ENCODE data around the gene EFHB. TPM values are rescaled to one million over a fixed set of nuclear protein-coding genes. Genes with fewer than 3 reads are reported as not detected.

Gene EFHB
- polyA plus RNA-seq, 1 experiment: 0.24 TPM

GRCh38 chr3:19937459-19938294 lies 3.7 kb upstream of the EFHB start:
- Histone ChIP-seq H3K4me3 (ENCODE audit: low read depth, low read length) (no peak overlapping the region), H3K9me3 (ENCODE audit: control insufficient read depth, insufficient read depth, low read length) (no peaks in the 10 kb centered on the region), H3K27ac (ENCODE audit: low read depth, low read length) (no peak overlapping the region), H3K27me3 (ENCODE audit: control insufficient read depth, insufficient read depth, low read length) (peaks cover 4% of the 10 kb centered on the region)
- DNase-seq (ENCODE audit: low read depth, low spot score): no peak
- POLR2A ChIA-PET: interaction anchor here (0.7 kb wide), 1 partner anchor 19 kb away, joined by 3 read pairs; no protein-coding TSS in a partner anchor
- CTCF ChIA-PET: no interaction called here
- no peak for TF ChIP-seq CTCF (IDR thresholded peaks at IDR 0.05; ENCODE audit: low read depth, low read length)

- no peak for DNase-seq (ENCODE audit: low read depth, low spot score)
- TF ChIP-seq CTCF (IDR thresholded peaks at IDR 0.05; ENCODE audit: low read depth, low read length): no peak
- no peak overlapping the region for H3K4me3 ChIP-seq (ENCODE audit: low read depth, low read length)
- peaks cover 4% of the 10 kb centered on the region for H3K27me3 ChIP-seq (ENCODE audit: control insufficient read depth, insufficient read depth, low read length)
- H3K9me3 ChIP-seq (ENCODE audit: control insufficient read depth, insufficient read depth, low read length): no peaks in the 10 kb centered on the region
- no peak overlapping the region for H3K27ac ChIP-seq (ENCODE audit: low read depth, low read length)
- POLR2A ChIA-PET: no interaction called here
- CTCF ChIA-PET: interaction anchor here (0.8 kb wide), 1 partner anchor 47 kb away, joined by 3 read pairs; no protein-coding TSS in a partner anchor
Observed at GRCh38 chr3:19932422-19932821, 1.6 kb downstream of the EFHB start.

DNA sequence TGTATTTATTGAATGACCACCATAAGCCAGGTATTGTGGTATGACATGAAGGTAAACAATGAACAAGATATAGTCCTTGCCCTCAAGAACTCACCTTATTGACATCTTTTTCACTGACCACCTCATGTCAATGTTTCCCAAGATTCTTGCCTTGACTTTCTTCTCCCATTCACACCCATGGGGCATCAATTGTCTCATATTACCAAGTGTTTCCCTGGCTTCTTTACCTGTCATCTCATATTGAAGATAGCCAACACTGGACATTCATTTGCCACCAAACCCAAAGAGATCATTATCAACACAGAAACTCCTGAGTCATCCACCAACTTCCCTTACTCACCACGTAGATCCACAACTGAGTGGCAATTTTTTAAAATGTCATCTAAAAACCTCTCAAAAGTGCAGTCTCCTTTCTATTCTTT lies 2.2 kb downstream of the EFHB start:
- no peak for TF ChIP-seq CTCF (IDR thresholded peaks at IDR 0.05; ENCODE audit: low read depth, low read length)
- Histone ChIP-seq H3K9me3 (ENCODE audit: control insufficient read depth, insufficient read depth, low read length) (no peaks in the 10 kb centered on the region), H3K27ac (ENCODE audit: low read depth, low read length) (no peak overlapping the region), H3K27me3 (ENCODE audit: control insufficient read depth, insufficient read depth, low read length) (peaks cover 4% of the 10 kb centered on the region), H3K4me3 (ENCODE audit: low read depth, low read length) (no peak overlapping the region)
- ChIA-PET CTCF (no interaction called here), POLR2A (no interaction called here)
- DNase-seq (ENCODE audit: low read depth, low spot score): no peak

DNA sequence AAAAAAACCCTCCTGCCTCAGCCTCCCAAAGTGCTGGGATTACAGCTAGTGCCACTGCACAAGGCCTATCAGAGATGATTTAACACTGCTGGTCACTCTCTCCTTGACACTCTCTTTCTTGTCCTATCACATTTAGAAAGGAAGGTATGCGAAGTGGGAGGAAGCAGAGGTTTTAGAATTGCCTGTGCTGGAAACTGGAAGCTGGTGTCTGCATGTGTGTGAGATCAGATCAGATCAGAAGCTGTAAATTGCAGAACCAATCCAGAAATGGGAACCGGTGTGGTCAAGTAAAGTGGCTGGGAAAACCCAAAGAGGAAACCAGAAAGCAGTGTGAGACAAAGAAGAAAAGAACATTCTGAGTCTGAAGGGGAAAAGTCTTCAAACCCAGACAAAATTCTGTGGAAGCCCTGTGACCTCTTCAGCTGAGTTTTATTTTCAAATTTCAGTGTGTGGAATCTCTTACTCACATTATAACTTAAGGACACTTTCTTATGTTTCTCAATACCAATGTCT lies 2.8 kb downstream of the EFHB start:
- POLR2A ChIA-PET: no interaction called here
- CTCF ChIA-PET: no interaction called here
- no peaks in the 10 kb centered on the region for H3K9me3 ChIP-seq (ENCODE audit: control insufficient read depth, insufficient read depth, low read length)
- DNase-seq (ENCODE audit: low read depth, low spot score): no peak
- peaks cover 4% of the 10 kb centered on the region for H3K27me3 ChIP-seq (ENCODE audit: control insufficient read depth, insufficient read depth, low read length)
- no peak overlapping the region for H3K4me3 ChIP-seq (ENCODE audit: low read depth, low read length)
- no peak for TF ChIP-seq CTCF (IDR thresholded peaks at IDR 0.05; ENCODE audit: low read depth, low read length)
- no peak overlapping the region for H3K27ac ChIP-seq (ENCODE audit: low read depth, low read length)

GRCh38 chr3:19920401-19921080 lies 13.5 kb downstream of the EFHB start:
- no peak for TF ChIP-seq CTCF (IDR thresholded peaks at IDR 0.05; ENCODE audit: low read depth, low read length)
- no peaks in the 10 kb centered on the region for H3K27me3 ChIP-seq (ENCODE audit: control insufficient read depth, insufficient read depth, low read length)
- ChIA-PET POLR2A (no interaction called here), CTCF (no interaction called here)
- H3K4me3 ChIP-seq (ENCODE audit: low read depth, low read length): no peak overlapping the region
- DNase-seq (ENCODE audit: low read depth, low spot score): no peak
- H3K27ac ChIP-seq (ENCODE audit: low read depth, low read length): no peak overlapping the region
- H3K9me3 ChIP-seq (ENCODE audit: control insufficient read depth, insufficient read depth, low read length): no peaks in the 10 kb centered on the region
